Measurements from ENCODE around the gene SAP130. TPM values are rescaled to one million over a fixed set of nuclear protein-coding genes. Genes with fewer than 3 reads are reported as not detected.

The SAP130 gene
- total RNA-seq, 4 donors from 2014 or later = 14.7 to 19.9 (median 18.2) TPM

GRCh38 chr2:127943186-127943585 lies 84.7 kb downstream of the SAP130 start:
- no peak for DNase-seq (ENCODE audit: low spot score in 2 of 2)
- WGBS = 91% methylated on average over 2 of the region's 2 CpGs
- Histone ChIP-seq H3K9me3 (no peaks in the 10 kb centered on the region), H3K27ac (no peak overlapping the region), H3K4me3 (no peak overlapping the region), H3K36me3 (peaks cover 74% of the 10 kb centered on the region), H3K27me3 (no peaks in the 10 kb centered on the region), H3K4me1 (no peaks in the 10 kb centered on the region)
- TF ChIP-seq POLR2AphosphoS5 (IDR thresholded peaks at IDR 0.05) (no peak), POLR2A (IDR thresholded peaks at IDR 0.05) (no peak), CTCF (IDR thresholded peaks at IDR 0.05) (no peak), EP300 (IDR thresholded peaks at IDR 0.05) (no peak)

- Histone ChIP-seq H3K4me3 (no peak overlapping the region), H3K9me3 (no peaks in the 10 kb centered on the region), H3K4me1 (no peaks in the 10 kb centered on the region), H3K36me3 (peaks cover 65% of the 10 kb centered on the region), H3K27me3 (no peaks in the 10 kb centered on the region), H3K27ac (no peak overlapping the region)
- TF ChIP-seq POLR2AphosphoS5 (IDR thresholded peaks at IDR 0.05) (no peak), POLR2A (IDR thresholded peaks at IDR 0.05) (no peak), CTCF (IDR thresholded peaks at IDR 0.05) (no peak), EP300 (IDR thresholded peaks at IDR 0.05) (no peak)
- no peak for DNase-seq (ENCODE audit: low spot score in 2 of 2)
- WGBS = 93% methylated on average over 6 of the region's 6 CpGs
These were observed 85.9 kb downstream of the SAP130 start for GRCh38 chr2:127942002-127942401.

GRCh38 chr2:127941461-127941860 lies 86.4 kb downstream of the SAP130 start:
- Histone ChIP-seq H3K36me3 (peaks cover 60% of the 10 kb centered on the region), H3K27me3 (no peaks in the 10 kb centered on the region), H3K9me3 (no peaks in the 10 kb centered on the region), H3K4me3 (no peak overlapping the region), H3K27ac (no peak overlapping the region), H3K4me1 (no peaks in the 10 kb centered on the region)
- 93% methylated on average over 9 of the region's 9 CpGs for WGBS
- no peak for DNase-seq (ENCODE audit: low spot score in 2 of 2)
- TF ChIP-seq POLR2A (IDR thresholded peaks at IDR 0.05) (no peak), CTCF (IDR thresholded peaks at IDR 0.05) (no peak), POLR2AphosphoS5 (IDR thresholded peaks at IDR 0.05) (no peak), EP300 (IDR thresholded peaks at IDR 0.05) (no peak)

GRCh38 chr2:127940641-127941040 lies 87.2 kb downstream of the SAP130 start:
- 91% methylated on average over 12 of the region's 12 CpGs for WGBS
- no peak for TF ChIP-seq CTCF (IDR thresholded peaks at IDR 0.05)
- TF ChIP-seq POLR2AphosphoS5 (IDR thresholded peaks at IDR 0.05) = no peak
- no peak for TF ChIP-seq EP300 (IDR thresholded peaks at IDR 0.05)
- TF ChIP-seq POLR2A (IDR thresholded peaks at IDR 0.05) = no peak

DNA sequence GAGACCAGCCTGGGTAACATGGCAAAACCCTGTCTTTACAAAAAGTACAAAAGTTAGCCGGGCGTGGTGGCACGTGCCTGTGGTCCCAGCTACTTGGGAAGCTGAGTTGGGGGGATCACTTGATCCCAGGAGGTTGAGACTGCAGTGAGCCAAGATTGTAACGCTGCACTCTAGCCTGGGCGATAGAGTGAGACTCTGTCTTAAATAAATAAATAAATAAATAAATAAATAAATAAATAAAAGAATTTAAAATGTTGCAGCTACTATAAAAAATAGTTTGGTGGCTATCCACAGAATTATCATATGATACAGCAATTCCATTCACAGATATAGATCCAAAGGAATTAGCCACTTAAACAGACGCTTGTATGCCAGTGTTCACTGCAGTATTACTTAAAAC lies 92.5 kb downstream of the SAP130 start:
- Histone ChIP-seq H3K4me3 (no peak overlapping the region), H3K4me1 (no peaks in the 10 kb centered on the region), H3K9me3 (no peaks in the 10 kb centered on the region), H3K27ac (no peak overlapping the region), H3K27me3 (no peaks in the 10 kb centered on the region), H3K36me3 (no peaks in the 10 kb centered on the region)
- no peak for DNase-seq (ENCODE audit: low spot score in 2 of 2)
- TF ChIP-seq CTCF (IDR thresholded peaks at IDR 0.05) (no peak), POLR2AphosphoS5 (IDR thresholded peaks at IDR 0.05) (no peak), EP300 (IDR thresholded peaks at IDR 0.05) (no peak), POLR2A (IDR thresholded peaks at IDR 0.05) (no peak)
- WGBS = 91% methylated on average over 6 of the region's 6 CpGs

More at GRCh38 chr2:127940641-127941040, 87.2 kb downstream of the SAP130 start:
- Histone ChIP-seq H3K4me1 (no peaks in the 10 kb centered on the region), H3K27ac (no peak overlapping the region), H3K27me3 (no peaks in the 10 kb centered on the region), H3K4me3 (no peak overlapping the region), H3K36me3 (peaks cover 51% of the 10 kb centered on the region), H3K9me3 (no peaks in the 10 kb centered on the region)
- no peak for DNase-seq (ENCODE audit: low spot score in 2 of 2)

Measured in suprapubic skin (tissue), 4 donors.